Measurements from ENCODE around the gene IKZF4. TPM values are rescaled to one million over a fixed set of nuclear protein-coding genes. Genes with fewer than 3 reads are reported as not detected.

The IKZF4 gene
- total and polyA plus RNA-seq, 2 of the 8 experiments (the other 6 are each of a cell fraction or from before 2014, with no cell fraction given): 8.0 to 13.3 TPM

DNA sequence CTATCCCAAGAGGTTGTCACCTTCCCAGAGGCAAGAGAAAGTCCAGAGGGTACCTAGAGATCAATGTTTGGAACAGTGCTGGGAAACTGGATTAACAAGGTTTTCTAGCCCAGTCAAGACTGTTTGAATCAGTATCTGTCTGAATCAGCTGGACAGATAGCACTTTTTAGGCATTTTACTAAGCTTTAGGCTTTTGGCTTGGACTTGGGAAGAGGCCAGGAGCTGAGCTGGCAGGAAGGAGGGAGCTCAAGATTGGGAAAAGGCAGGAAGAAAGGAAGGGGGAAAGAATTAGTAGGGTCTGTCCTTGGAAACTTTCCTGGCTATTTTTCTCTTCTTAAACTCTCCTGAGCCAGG lies 8.3 kb downstream of the IKZF4 start:
- Histone ChIP-seq H2AFZ (ENCODE audit: low read length) (no peak overlapping the region), H3K27ac (ENCODE audit: low read depth, low read length) (no peak overlapping the region), H3K79me1 (ENCODE audit: low read depth, low read length) (no peaks in the 10 kb centered on the region; the same call in 1 of the 2 replicates), H3K4me2 (ENCODE audit: insufficient read depth in 1 of 2, low read depth in 2 of 2, low read length in 2 of 2) (no peak overlapping the region), H2BK20ac (ENCODE audit: low read length) (no peak overlapping the region), H4K91ac (replicated peaks; ENCODE audit: insufficient read length, low read length) (no peak overlapping the region), H3K4me1 (replicated peaks in 1 of 4; ENCODE audit: control insufficient read depth in 3 of 4, insufficient read depth in 4 of 4, low read length in 3 of 4) (no peaks in the 10 kb centered on the region), H4K5ac (ENCODE audit: insufficient read length, low read depth, low read length) (no peak overlapping the region), H3K23me2 (ENCODE audit: low read depth, low read length) (no peaks in the 10 kb centered on the region), H3K36me3 (ENCODE audit: control insufficient read depth in 2 of 4, insufficient read depth in 4 of 4, low read length in 3 of 4) (peaks cover 7 to 37% (median 19%) of the 10 kb centered on the region in 4 experiments; a peak in 7 of 8 replicates), H3K4ac (replicated peaks; ENCODE audit: insufficient read length, low read depth, low read length) (no peak overlapping the region), H2BK15ac (ENCODE audit: low read length) (no peak overlapping the region), H3K4me3 (ENCODE audit: extremely low read depth in 1 of 4, insufficient read depth in 2 of 4, low read depth in 3 of 4, low read length in 4 of 4) (no peak overlapping the region), H3K56ac (replicated peaks; ENCODE audit: insufficient read length, low read depth, low read length) (no peak overlapping the region), H3K79me2 (ENCODE audit: control insufficient read depth in 1 of 2, insufficient read depth in 2 of 2, low read length in 2 of 2) (no peaks in the 10 kb centered on the region), H3K9me3 (ENCODE audit: insufficient read depth in 2 of 2, low read depth in 1 of 2, low read length in 1 of 2) (no peaks in the 10 kb centered on the region), H3K23ac (ENCODE audit: insufficient read length) (no peak overlapping the region), H3K27me3 (replicated peaks in 1 of 4; ENCODE audit: control insufficient read depth in 3 of 4, extremely low read depth in 1 of 4, insufficient read depth in 3 of 4, low read length in 3 of 4) (no peaks in the 10 kb centered on the region), H2AK5ac (ENCODE audit: low read depth, low read length) (no peak overlapping the region), H2BK12ac (ENCODE audit: low read depth, low read length) (no peak overlapping the region), H3K14ac (ENCODE audit: insufficient read length) (no peak overlapping the region), H4K8ac (ENCODE audit: extremely low read depth, insufficient read depth, low read length) (no peak overlapping the region), H3K9ac (replicated peaks in 1 of 4; ENCODE audit: extremely low read depth in 1 of 4, low read depth in 3 of 4, low read length in 3 of 4) (no peak overlapping the region), H4K20me1 (replicated peaks in 1 of 2; ENCODE audit: control insufficient read depth in 1 of 2, insufficient read depth in 2 of 2, low read length in 2 of 2) (no peaks in the 10 kb centered on the region), H3K18ac (ENCODE audit: extremely low read depth, low read length) (no peak overlapping the region), H2BK5ac (ENCODE audit: low read depth, low read length) (no peak overlapping the region), H2BK120ac (replicated peaks; ENCODE audit: low read depth, low read length) (no peak overlapping the region)
- ChIA-PET POLR2A (ENCODE audit: partially characterized antibody) (interaction anchor here (1.1 to 2.2 kb wide), 12 partner anchors 8 to 55 kb away, joined by 3 to 12 read pairs (median 5); partner anchors contain the start of genes IKZF4, RAB5B and SUOX), CTCF (ENCODE audit: partially characterized antibody) (interaction anchor here (0.6 to 18.1 kb wide), 27 partner anchors 9 to 919 kb away, joined by 3 to 256 read pairs (median 4); partner anchors contain the start of genes IKZF4 and SUOX)
- no peak for FAIRE-seq
- no peak for DNase-seq (ENCODE audit: low read depth in 1 of 2, low spot score in 2 of 2)
- TF ChIP-seq SUZ12 (IDR thresholded peaks at IDR 0.05; ENCODE audit: low read length) (no peak), CBX8 (IDR thresholded peaks at IDR 0.05; ENCODE audit: borderline replicate concordance, low read depth, low read length) (no peak), FOSL1 (IDR thresholded peaks at IDR 0.05; ENCODE audit: insufficient read depth, low read depth, low read length) (no peak), KDM5A (IDR thresholded peaks at IDR 0.05; ENCODE audit: low read length) (no peak), SP4 (IDR thresholded peaks at IDR 0.05; ENCODE audit: low read length) (no peak), SP2 (IDR thresholded peaks at IDR 0.05; ENCODE audit: low read length) (no peak)
- TF ChIP-seq, protein P1, sequence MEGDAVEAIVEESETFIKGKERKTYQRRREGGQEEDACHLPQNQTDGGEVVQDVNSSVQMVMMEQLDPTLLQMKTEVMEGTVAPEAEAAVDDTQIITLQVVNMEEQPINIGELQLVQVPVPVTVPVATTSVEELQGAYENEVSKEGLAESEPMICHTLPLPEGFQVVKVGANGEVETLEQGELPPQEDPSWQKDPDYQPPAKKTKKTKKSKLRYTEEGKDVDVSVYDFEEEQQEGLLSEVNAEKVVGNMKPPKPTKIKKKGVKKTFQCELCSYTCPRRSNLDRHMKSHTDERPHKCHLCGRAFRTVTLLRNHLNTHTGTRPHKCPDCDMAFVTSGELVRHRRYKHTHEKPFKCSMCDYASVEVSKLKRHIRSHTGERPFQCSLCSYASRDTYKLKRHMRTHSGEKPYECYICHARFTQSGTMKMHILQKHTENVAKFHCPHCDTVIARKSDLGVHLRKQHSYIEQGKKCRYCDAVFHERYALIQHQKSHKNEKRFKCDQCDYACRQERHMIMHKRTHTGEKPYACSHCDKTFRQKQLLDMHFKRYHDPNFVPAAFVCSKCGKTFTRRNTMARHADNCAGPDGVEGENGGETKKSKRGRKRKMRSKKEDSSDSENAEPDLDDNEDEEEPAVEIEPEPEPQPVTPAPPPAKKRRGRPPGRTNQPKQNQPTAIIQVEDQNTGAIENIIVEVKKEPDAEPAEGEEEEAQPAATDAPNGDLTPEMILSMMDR (IDR thresholded peaks at IDR 0.05; ENCODE audit: control extremely low read depth in 1 of 3, insufficient read depth in 1 of 3, low read depth in 1 of 3, low read length in 3 of 3): no peak

All from H1 (cell line).